Measurements from ENCODE around the gene B4GAT1. TPM values are rescaled to one million over a fixed set of nuclear protein-coding genes. Genes with fewer than 3 reads are reported as not detected.
A peak's percentile ranks its signal among the peaks of the same experiment; 100 is the strongest.

The B4GAT1 gene
- total and polyA plus RNA-seq, 2 of the 13 experiments (the other 11 are each of a cell fraction or from before 2014, with no cell fraction given) = 40.4 to 109 TPM

DNA sequence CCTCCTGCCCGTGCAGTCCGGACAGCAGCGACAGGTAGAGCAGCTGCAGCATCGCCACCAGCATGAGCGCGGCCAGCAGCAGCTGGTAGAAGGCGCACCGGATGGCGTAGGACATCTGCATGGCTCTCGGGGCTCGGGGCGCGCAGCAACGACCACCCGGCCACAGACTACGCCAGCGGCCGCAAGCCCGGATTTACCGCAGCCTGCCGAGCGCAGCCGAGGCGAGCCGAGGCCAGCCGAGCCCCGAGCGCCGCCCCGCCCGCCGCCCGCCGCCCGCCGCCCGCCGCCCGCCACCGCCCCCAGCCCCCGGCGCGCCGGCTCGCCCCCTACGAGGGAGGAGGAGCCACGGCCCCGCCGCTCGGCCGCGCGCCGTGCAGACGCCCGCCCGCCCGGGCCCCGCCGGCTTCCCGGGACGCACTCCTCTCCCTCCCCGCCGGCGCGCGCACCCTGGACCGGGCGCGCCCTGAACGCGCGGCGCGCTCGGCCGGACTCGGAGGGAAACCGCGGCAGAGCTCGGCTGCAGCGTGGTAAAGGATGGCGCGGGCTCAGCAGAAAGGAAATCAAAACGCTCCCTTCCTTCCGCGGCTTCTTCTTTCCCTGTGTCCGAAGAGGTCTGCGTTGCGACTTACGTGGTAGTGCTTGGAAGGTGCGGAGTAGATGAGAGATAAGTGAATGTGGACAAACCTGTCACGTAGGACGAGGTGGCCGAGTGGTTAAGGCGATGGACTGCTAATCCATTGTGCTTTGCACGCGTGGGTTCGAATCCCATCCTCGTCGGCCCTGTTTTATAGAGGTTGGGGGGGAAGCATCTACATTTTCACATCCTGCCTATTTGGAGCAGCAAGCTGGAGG is at the start of gene B4GAT1 (continued):
- TF ChIP-seq U2AF1 (optimal IDR thresholded peaks at IDR 0.05; ENCODE audit: low read depth, low read length) (no peak), ZNF124 (CRISPR knock-in tag; IDR thresholded peaks at IDR 0.05) (peak; percentile 63; the same call in 1 of the 2 replicates), GPN1 (CRISPR knock-in tag; IDR thresholded peaks at IDR 0.05; ENCODE audit: borderline replicate concordance) (no peak), NR2F1 (CRISPR knock-in tag; IDR thresholded peaks at IDR 0.05) (no peak), ZBTB7A (CRISPR knock-in tag; IDR thresholded peaks at IDR 0.05) (no peak; the same call in 1 of the 2 replicates), ZNF225 (CRISPR knock-in tag; IDR thresholded peaks at IDR 0.05) (0 out of 2 replicates have a peak, but pooled peaks have one; percentile 10), ZNF101 (CRISPR knock-in tag; IDR thresholded peaks at IDR 0.05; ENCODE audit: borderline replicate concordance, low read depth) (no peak), CAMTA2 (CRISPR knock-in tag; IDR thresholded peaks at IDR 0.05; ENCODE audit: borderline replicate concordance) (no peak; the same call in 1 of the 2 replicates), ZNF430 (CRISPR knock-in tag; IDR thresholded peaks at IDR 0.05) (no peak), SPEN (CRISPR knock-in tag; IDR thresholded peaks at IDR 0.05; ENCODE audit: low read depth) (no peak; the same call in 1 of the 2 replicates), XRCC5 (optimal IDR thresholded peaks at IDR 0.05; ENCODE audit: low read length) (no peak), SP140L (CRISPR knock-in tag; IDR thresholded peaks at IDR 0.05; ENCODE audit: borderline replicate concordance) (no peak), ZNF3 (CRISPR knock-in tag; IDR thresholded peaks at IDR 0.05) (no peak), SIX1 (CRISPR knock-in tag; IDR thresholded peaks at IDR 0.05; ENCODE audit: borderline replicate concordance) (no peak), SIN3B (IDR thresholded peaks at IDR 0.05; ENCODE audit: low read length) (no peak), HNRNPH1 (optimal IDR thresholded peaks at IDR 0.05; ENCODE audit: low read depth, low read length) (no peak), MED1 (CRISPR knock-in tag; IDR thresholded peaks at IDR 0.05) (peak; percentile 30; the same call in 1 of the 2 replicates), KMT2B (CRISPR knock-in tag; IDR thresholded peaks at IDR 0.05) (peak; percentile 83), TSC22D2 (CRISPR knock-in tag; IDR thresholded peaks at IDR 0.05; ENCODE audit: borderline replicate concordance) (no peak), ETV5 (CRISPR knock-in tag; IDR thresholded peaks at IDR 0.05; ENCODE audit: borderline replicate concordance) (0 out of 2 replicates have a peak, but pooled peaks have one; percentile 26)
- TF ChIP-seq, protein P1, sequence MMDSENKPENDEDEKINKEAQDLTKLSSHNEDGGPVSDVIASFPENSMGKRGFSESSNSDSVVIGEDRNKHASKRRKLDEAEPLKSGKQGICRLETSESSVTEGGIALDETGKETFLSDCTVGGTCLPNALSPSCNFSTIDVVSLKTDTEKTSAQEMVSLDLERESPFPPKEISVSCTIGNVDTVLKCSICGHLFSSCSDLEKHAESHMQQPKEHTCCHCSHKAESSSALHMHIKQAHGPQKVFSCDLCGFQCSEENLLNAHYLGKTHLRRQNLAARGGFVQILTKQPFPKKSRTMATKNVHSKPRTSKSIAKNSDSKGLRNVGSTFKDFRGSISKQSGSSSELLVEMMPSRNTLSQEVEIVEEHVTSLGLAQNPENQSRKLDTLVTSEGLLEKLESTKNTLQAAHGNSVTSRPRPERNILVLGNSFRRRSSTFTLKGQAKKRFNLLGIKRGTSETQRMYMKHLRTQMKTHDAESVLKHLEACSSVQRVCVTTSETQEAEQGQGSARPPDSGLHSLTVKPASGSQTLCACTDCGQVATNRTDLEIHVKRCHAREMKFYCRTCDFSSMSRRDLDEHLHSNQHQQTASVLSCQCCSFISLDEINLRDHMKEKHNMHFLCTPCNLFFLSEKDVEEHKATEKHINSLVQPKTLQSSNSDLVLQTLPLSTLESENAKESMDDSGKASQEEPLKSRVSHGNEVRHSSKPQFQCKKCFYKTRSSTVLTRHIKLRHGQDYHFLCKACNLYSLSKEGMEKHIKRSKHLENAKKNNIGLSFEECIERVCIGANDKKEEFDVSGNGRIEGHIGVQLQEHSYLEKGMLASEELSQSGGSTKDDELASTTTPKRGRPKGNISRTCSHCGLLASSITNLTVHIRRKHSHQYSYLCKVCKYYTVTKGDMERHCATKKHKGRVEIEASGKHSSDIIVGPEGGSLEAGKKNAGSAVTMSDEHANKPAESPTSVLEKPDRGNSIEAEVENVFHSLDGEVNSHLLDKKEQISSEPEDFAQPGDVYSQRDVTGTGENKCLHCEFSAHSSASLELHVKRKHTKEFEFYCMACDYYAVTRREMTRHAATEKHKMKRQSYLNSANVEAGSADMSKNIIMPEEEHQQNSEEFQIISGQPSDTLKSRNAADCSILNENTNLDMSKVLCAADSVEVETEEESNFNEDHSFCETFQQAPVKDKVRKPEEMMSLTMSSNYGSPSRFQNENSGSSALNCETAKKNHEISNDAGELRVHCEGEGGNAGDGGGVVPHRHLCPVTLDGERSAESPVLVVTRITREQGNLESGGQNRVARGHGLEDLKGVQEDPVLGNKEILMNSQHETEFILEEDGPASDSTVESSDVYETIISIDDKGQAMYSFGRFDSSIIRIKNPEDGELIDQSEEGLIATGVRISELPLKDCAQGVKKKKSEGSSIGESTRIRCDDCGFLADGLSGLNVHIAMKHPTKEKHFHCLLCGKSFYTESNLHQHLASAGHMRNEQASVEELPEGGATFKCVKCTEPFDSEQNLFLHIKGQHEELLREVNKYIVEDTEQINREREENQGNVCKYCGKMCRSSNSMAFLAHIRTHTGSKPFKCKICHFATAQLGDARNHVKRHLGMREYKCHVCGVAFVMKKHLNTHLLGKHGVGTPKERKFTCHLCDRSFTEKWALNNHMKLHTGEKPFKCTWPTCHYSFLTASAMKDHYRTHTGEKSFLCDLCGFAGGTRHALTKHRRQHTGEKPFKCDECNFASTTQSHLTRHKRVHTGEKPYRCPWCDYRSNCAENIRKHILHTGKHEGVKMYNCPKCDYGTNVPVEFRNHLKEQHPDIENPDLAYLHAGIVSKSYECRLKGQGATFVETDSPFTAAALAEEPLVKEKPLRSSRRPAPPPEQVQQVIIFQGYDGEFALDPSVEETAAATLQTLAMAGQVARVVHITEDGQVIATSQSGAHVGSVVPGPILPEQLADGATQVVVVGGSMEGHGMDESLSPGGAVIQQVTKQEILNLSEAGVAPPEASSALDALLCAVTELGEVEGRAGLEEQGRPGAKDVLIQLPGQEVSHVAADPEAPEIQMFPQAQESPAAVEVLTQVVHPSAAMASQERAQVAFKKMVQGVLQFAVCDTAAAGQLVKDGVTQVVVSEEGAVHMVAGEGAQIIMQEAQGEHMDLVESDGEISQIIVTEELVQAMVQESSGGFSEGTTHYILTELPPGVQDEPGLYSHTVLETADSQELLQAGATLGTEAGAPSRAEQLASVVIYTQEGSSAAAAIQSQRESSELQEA (CRISPR knock-in tag; IDR thresholded peaks at IDR 0.05; ENCODE audit: not compliant biosample characterization) = no peak
- TF ChIP-seq, protein P2, sequence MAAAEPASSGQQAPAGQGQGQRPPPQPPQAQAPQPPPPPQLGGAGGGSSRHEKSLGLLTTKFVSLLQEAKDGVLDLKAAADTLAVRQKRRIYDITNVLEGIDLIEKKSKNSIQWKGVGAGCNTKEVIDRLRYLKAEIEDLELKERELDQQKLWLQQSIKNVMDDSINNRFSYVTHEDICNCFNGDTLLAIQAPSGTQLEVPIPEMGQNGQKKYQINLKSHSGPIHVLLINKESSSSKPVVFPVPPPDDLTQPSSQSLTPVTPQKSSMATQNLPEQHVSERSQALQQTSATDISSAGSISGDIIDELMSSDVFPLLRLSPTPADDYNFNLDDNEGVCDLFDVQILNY (CRISPR knock-in tag; conservative IDR thresholded peaks at IDR 0.05) = no peak
